Dermis microvascular lymphatic vessel endothelial cell (primary cell): Measurements from ENCODE around the gene PPP1R1B. TPM values are rescaled to one million over a fixed set of nuclear protein-coding genes. Genes with fewer than 3 reads are reported as not detected.
"Not testable (repeated sequence)": the region's sequence is repeated elsewhere in the genome, so short reads cannot be mapped to it uniquely, and the experiment has no call there.

ENCODE experiments used
- DNase-seq, 2 donors: peaks; one replicate each; pipeline versions ENCODE4 v3.0.0 to v3.0.0-alpha.2; 2010; ENCODE audit warnings: low read depth in 2 of 2
- total RNA-seq: library from RNA; depleted of rRNA; stranded (reverse); fragments of >200 nt; gene quantifications from 2 replicates; pipeline ENCODE4 v1.2.1, GENCODE V29; 2014

PPP1R1B gene
- not detected in 2 replicates for total RNA-seq

GRCh38 chr17:39626171-39627046, at the start of gene PPP1R1B:
PPP1R1B (plus strand) TSS chr17:39626952; CDS start chr17:39627393, 441 bp downstream.
- DNase-seq = no peak

- DNase-seq = no peak
These were observed 48.5 kb upstream of the PPP1R1B start for GRCh38 chr17:39578272-39578671.

- peak in 1 of 2 donors; percentile 23 for DNase-seq
These were observed 47.3 kb upstream of the PPP1R1B start for GRCh38 chr17:39579318-39580081.

- no peak for DNase-seq
These were observed 46.7 kb upstream of the PPP1R1B start for GRCh38 chr17:39580082-39580468.

- no peak for DNase-seq
These were observed 45.5 kb upstream of the PPP1R1B start for GRCh38 chr17:39581071-39581758.

GRCh38 chr17:39581759-39582085, 45.0 kb upstream of the PPP1R1B start:
- no peak for DNase-seq

GRCh38 chr17:39582658-39583057, 44.1 kb upstream of the PPP1R1B start:
- DNase-seq = no peak

- not testable (repeated sequence) for DNase-seq
These were observed 36.6 kb upstream of the PPP1R1B start for GRCh38 chr17:39590180-39590579.

- DNase-seq = peak; percentile 31 to 55
These were observed 34.5 kb upstream of the PPP1R1B start for GRCh38 chr17:39591958-39592954.

GRCh38 chr17:39593371-39593770, 33.4 kb upstream of the PPP1R1B start:
- DNase-seq = no peak

GRCh38 chr17:39595294-39595693, 31.5 kb upstream of the PPP1R1B start:
- no peak for DNase-seq

GRCh38 chr17:39595928-39596510, 30.7 kb upstream of the PPP1R1B start:
- DNase-seq = no peak

- DNase-seq = no peak
These were observed 30.0 kb upstream of the PPP1R1B start for GRCh38 chr17:39596543-39597267.

GRCh38 chr17:39597372-39598046, 29.2 kb upstream of the PPP1R1B start:
- DNase-seq = no peak

GRCh38 chr17:39598047-39598481, 28.7 kb upstream of the PPP1R1B start:
- DNase-seq = no peak

GRCh38 chr17:39598630-39599003, 28.1 kb upstream of the PPP1R1B start:
- DNase-seq = no peak

GRCh38 chr17:39599004-39599664, 27.6 kb upstream of the PPP1R1B start:
- no peak for DNase-seq

GRCh38 chr17:39599665-39600231, 27.0 kb upstream of the PPP1R1B start:
- DNase-seq = no peak
